ENCODE measurements around the gene EPS8L2.
"Not testable (repeated sequence)": the region's sequence is repeated elsewhere in the genome, so short reads cannot be mapped to it uniquely, and the experiment has no call there.

EPS8L2 gene

DNA sequence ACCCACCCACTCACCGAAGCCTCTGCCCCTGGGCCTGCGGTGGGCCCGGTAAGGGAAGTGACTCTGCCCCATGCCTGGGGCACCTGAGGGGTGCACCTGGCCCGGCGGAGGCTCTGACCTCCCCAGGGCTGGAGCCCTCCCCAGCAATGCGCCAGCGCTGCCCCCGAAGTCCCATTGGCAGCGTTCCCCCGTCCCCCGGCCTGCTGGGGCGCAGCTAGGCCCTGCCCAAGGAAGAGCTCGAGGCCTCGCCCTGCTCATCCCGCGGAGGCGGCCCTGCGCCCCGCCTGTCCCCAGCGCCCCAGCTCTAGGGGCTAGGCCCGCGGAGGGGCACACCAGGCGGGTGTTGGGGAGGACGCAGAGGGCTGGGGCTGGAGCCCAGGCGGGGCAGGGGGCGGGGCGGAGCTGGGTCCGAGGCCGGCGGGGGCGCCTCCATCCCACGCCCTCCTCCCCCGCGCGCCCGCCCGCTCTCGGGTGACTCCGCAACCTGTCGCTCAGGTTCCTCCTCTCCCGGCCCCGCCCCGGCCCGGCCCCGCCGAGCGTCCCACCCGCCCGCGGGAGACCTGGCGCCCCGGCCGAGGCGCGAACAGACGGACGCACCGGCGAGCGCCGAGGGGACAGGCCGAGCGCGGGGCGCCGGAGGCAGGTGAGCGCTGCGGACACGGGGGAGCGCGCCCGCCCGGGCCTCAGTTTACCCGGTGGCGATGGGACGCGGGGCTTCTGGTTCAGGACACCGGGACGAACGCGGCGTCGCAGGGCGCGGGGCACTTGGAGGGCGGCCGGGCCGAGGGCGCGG lies at the start of gene EPS8L2:
Gene EPS8L2 (plus strand): TSS at position 586 of the 793 bp plus-strand sequence. CDS start 3,177 bp downstream, outside the sequence.
- DNase-seq = no peak

DNA sequence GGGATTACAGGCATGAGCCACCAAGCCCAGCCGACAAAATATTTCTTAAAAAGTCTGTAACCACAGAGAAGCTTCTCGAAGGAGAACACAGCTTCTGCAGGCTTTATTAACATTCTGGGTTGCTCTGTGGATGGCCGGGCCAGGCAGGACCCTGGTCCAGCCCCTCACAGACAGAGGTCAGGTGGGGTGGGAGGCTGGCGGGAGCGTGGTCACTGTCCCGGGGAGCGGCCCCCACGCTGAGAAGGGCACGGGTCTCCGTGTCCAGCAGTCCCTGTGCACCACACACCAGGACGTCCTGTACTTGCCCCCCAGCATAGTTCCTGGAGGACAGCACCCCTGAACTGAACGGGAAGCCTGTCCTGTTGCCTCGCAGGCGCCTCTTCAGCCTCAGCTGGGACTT lies 49.6 kb upstream of the EPS8L2 start:
- DNase-seq = no peak

DNA sequence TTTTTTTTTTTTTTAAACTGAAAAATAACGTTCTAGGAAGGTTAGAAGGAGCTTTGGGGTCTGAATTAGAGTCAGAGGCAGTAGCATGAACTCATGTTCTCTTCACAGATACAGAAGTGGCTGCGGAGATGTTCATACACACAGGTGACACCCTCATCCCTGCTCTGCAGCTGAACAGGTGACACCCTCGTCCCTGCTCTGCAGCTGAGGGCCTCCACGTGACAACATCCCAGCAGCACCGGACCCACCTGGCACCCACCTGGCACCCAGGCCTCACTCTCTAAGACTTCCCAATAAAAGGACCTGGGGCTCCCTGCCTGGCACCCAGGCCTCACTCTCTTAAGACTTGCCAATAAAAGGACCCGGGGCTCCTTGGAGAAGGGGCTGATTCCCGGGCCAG lies 49.2 kb upstream of the EPS8L2 start:
- DNase-seq = no peak

DNA sequence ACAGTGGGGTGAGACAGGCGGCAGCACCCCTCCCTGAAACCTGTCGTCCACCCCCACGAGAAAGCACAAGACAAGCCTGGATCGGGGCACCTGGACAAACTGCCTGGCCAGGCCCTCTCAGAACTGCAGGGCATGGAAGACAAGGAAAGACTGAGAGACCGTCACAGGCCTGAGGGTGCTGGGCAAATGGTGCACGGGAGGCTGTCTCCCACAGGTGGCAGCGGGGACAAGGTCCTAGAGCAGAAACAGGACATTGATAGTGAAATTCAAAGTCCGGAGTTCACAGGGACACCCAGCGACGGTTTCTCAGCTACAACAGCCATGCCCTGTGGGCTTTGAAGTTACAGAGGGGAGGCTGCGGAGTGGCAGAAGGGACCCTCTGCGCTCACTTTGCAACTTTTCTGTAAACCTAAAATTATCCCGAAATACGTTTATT lies 48.3 kb upstream of the EPS8L2 start:
- DNase-seq = no peak

DNA sequence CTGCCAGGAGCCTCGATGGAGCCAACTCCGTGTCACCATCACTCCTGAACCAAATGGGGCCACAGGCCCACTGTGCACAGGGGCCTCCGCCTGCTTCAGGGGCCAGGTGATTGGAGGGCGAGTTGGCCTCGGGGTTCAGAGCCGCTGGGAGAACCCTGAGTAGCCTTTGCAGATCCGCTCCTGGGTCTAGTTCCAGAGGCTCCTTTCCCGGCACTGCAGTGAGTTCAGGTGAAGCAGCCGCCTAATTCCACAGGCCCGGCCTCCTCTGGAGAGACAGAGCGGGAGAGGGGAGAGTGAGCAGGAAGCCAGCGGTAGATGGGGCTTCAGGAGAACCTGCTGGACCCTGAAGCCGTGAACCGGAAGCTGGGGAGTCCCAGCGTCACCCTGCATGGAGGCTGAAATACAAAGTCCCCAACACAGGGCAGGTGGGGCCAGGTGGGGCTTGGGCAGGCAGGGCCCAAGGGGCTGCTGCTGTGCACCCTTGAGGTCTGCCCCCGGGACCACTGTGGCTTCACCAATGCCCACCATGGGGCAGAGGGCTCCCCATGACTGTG lies 46.4 kb upstream of the EPS8L2 start:
- DNase-seq = no peak

DNA sequence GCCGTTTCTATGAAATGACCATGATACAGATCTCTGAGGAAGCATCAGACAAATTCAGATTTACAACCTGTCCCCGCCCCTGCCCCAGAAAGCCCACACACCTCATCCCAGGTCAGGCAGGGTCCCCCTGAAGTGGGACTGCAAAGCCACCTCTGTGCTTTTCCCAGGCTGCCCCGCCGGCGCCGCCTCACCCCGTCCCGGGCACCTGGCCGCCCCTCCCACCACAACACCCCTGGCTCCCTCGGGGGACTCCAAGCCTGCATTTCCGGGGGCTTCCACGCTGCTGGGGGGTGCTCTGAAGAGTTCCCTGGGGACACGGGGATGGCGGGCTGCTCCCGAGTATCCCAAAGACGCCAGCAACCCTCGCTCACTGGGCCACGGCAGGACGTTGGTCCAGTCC lies 45.8 kb upstream of the EPS8L2 start:
- no peak for DNase-seq

DNA sequence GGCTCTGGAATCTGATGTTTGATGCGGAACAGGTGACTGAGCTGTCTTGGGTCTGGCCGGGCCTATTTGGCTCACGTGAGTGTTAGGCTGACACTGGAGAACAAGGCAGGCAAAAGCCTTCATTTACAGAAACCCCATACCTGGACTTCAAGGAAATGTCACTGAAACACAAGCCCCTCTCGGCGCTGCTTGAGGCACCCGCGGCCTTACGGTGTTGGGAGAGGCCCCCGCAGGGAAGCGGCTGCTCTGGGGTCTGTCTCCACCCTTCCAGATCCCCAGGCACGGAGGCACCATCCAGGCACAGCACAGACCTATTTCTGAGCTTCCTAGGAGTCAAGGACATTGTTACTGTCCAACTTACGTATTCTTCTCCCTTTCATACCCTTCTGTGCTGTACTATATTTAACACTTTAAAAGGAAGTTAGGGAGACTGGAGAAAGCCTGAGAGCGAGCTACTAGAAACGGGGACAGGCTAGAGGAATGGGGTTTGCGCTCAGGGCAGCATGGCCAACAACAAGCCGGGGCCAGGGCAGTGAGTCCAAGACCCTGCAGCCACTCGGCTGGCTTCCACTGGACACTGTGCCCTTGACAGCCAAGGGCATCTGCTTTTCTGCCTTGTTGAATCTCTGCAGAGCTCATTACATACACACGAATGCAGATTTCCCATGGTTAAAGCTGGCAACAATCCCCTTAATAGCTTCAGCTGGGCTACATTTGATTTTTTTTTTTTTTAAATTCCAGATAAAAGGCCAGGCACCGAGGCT lies 45.2 kb upstream of the EPS8L2 start:
- no peak for DNase-seq

DNA sequence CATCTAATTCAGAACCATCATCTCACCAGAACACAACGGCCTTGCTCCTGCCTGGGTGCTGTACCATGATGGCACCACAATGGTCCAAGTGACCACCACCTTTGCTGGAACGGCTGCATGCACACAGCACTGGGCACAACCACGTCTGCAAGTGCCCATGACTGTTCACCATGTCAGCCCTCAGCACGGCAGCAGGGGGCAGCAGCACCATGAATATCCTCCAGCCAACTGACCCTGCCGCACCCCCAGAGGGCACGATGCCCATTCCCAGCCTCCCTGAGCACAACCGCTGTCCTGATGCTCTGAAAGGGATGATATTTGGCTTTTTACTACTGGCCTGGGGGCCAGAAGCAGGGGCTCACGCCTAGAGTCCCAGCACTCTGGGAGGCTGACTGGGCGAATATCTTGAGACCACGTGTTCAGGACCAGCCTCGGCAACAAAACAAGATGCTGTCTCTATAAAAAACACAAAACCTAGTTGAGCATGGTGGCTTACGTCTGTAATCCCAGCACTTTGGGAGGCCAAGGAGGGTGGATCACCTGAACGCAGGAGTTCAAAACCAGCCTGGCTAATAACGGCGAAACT lies 43.2 kb upstream of the EPS8L2 start:
- DNase-seq = no peak

DNA sequence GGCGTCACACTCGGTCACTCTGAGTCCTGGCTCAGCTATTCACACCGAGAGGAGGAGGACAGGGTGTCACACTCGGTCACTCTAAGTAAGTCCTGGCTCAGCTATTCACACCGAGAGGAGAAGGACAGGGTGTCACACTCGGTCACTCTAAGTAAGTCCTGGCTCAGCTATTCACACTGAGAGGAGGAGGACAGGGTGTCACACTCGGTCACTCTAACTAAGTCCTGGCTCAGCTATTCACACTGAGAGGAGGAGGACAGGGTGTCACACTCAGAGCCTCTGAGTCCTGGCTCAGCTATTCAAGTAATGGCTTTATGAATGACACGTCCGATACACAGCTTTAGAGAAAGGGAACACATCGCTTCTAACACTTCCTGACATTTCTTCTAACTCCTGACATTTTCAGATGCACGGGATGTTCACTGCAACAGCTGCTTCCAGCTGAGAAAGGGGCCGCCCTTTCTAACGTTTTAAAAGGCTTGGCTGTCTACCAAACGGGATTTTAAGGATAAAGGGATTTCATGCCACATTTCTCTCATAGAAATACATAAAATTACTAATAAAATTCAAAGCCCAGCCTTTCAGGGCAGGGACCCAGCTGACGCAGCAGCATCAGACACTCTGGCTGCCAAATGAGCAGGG lies 40.8 kb upstream of the EPS8L2 start:
- no peak for DNase-seq

DNA sequence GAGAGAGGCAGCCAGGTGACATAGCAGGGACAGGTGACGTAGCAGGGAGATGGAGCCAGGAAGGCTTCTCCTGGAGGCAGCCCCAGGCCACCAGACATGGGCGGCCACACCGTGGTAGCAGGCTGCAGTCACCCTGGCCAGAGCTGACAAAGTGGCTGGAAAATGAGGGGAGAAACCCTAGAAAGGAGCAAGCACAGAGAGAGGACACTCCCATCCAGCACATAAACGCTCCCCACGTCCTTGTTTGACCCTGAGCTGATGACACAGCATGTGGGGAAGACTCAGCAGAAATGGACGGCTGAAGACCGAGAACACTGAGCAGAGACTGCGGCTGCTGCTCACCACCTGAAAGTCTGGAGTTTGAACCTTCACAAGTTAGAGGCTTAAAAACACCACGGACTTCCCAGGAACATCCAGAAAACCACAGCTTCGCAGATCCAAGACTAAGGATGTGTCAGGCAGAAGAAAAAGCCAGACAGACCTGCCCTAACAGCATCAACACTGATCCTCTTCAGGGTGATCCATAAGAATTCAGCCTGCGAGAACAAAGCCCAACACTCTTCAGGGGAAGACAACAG lies 40.2 kb upstream of the EPS8L2 start:
- no peak for DNase-seq

DNA sequence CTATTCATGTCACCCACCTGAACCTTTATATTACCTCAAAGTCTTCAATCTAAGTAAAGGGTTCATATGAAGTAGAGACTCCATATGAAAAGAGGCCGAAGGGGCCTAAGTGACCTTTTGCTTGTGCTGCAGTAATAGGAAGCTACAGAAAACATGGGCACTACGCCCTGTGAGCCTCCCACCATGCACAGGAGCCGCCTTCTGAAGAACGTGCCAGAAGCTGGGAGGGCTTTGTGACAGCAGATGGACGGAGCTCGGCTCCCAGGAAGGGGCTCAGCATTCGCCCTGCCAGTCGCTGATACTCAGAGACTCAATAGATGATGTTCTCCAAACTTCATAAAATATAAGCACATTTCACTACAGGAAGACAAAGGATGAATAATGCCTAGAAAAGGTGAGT lies 32.2 kb upstream of the EPS8L2 start:
- DNase-seq = no peak

DNA sequence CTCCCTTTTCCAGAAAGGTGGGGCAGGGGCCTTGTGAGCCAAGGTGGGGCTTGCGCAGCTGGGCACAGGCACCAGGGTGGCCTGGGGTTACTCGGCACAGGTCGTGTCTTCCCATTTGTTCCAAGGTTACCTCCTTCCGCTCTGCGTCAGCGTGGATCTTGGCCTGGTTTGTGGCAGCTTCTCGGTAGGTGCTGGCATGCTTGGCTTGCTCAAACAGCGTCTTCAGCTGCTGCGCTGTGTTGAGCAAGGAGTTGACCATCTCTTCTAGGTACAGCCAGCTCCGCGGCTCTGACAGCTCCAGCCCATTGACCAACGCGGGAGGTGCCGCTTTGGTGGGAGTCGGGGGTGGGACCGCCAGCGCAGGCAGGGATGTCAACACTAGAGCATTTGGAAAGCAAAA lies 31.6 kb upstream of the EPS8L2 start:
- no peak for DNase-seq

DNA sequence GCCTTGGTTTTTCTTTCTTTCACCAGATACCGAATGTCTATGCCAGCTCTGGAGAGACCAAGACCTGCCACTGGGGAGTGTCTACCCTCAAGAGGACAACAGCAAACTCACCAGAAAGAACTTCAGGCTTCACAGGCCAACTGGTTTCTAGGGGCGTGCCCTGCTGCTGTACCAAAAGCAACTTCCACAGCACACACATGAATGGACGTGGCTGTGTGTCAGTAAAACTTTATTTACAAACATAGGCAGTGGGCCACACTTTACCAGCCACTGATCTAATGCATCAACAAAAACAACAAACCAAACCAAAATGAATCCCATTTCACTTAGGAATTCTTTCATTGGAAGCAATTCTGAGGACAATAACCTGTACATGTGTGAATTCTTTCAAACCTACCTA lies 27.7 kb upstream of the EPS8L2 start:
- no peak for DNase-seq

DNA sequence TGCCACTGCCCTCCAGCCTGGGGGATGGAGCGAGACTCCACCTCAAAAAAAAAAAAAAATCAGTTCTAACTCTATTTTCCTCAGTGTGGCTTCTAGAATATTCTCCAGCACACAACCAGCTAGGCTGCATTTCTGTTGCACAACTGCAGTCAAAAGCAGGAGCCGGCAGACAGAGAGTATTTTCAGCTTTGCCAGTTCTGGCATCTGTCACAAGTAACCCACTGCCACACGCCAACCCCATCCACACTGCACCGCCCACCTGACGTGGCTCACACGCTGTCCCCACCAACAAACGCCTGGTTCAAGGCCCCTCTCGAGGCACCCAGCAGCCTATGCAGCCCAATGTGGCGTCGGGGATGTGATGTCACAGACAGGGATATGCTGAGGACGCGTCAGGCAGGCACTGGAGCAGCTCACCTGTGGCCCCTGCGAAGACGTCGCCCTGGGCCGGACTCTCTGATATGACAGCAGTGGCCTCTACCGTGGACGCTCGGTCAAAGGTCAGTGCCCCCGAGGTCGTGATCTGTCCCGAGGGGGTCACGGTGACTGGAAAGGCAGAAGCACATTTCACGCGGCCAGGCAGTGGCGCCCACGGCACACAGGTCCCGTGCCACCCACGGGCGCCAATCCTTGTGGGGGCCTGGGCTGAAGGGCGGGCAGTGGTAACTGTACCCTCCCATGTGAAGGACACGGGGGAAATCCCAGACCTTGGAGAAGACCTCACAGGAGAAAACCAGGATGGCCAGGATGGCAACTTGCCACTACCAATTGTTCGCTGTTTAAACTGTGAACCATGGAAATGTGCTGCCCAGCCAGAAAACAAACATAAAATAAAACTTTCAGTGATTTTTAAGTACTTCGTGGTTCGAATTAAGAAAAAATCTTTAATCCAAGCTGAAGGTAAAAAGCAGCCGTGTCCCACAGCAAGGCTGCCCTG lies 26.5 kb upstream of the EPS8L2 start:
- DNase-seq = no peak

DNA sequence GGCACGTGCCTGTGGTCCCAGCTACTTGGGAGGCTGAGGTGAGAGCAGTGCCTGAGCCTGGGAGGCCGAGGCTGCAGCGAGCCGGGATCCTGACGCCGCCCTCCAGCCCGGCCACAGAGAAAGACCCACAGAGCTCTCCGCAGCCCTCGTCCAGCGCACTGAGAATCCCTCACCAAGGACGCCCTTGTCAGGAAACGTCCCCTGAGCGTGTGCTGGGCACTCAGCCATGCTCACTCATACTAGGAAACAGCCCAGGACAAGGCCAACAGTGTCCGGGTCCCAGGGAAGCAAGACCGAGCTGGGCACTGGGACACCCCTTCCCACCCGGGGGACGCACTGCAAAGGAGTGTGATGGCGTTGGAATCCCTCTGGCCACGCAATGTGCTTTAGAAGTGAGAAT lies 25.6 kb upstream of the EPS8L2 start:
- DNase-seq = no peak

DNA sequence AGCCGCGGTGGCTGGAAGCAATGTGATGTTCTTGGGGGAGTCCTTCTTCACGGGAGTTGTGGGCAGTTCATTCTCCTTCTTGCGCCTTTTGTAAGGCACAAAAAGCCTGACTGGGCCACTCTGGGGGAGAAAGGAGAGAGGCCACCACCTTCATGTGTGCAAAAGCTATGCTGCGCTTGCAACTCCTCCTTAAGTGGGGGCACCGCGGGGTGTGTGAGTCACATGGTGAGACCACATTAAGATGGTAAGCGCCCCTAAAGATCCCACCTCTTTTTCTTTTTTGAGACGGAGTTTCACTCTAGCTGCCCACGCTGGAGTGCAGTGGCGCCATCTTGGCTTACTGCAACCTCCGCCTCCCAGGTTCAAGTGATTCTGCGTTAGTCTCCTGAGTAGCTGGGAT lies 25.1 kb upstream of the EPS8L2 start:
- DNase-seq = no peak

DNA sequence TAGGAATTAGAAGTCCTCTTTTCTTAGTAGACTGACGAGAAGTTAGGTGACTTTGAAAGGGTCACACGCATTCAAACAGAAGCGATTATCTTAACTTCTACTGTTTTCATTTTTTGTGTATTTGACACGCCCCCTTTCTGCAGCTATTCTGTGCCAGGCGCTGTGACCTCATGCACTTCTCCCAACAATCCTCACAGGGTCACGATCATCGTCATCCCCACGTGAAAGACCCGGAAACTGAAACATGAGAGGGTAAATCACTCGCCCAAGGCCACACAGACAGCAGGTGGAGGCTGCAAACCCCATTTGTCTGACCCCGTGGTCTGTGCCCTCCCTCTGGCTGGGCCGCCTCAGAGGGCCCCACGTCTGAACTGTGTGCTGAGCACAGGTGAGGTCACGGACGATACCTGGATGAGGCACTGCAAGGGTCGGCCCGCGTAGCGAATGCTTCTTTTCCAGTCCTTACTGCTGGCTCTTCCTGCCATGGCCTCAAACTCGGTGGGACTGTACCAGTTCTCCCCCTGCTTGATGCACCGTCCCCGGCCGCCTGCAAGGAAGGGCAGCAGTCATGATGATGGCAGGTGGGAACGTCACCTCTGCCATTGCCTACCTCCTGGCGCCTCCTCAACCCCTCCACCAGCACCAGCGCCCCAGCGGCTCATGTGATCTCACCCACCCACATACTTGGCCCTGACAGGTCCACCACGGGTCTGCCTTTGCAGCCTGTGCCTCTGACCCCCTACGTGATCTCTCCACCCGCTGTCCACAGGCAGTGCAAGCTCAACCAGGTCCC lies 19.4 kb upstream of the EPS8L2 start:
- DNase-seq = no peak

DNA sequence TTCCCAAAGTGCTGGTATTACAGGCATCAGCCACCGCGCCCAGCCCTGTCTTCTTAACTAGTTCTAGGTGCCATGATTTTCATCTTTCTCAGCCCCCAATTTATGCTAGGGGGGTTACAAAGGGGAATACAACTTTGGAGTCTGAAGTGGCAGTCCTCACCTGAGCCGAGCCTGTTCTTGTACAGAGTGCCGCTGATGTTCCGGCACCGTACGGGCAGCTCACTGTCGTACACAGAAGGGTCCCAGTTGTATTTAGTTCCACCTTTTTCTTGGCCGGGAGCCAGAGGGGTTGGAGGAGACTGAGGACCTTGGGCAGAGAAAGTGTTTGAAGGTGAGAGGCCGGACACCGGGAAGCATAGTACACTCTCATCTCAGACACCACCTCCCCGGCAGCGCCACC lies 18.3 kb upstream of the EPS8L2 start:
- DNase-seq = no peak

DNA sequence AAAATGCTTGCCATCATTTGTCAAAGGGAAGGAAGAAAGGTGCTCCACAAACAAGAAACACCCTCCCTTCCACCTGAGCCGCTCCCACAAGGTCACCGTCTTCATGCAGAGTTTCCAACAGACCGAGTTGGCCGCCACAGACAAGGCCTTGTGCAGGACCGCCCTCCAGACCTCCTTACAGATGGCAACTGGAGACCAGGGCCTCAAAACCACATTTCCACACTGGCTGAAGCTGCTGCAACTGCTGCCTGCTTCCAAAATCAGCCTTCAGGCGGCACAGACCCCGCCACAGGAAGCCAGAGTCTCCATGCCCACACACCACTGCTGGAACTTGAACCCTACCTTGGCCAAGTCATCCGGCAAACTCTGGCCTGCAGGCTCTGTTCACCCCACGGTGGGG lies 17.4 kb upstream of the EPS8L2 start:
- DNase-seq = no peak

DNA sequence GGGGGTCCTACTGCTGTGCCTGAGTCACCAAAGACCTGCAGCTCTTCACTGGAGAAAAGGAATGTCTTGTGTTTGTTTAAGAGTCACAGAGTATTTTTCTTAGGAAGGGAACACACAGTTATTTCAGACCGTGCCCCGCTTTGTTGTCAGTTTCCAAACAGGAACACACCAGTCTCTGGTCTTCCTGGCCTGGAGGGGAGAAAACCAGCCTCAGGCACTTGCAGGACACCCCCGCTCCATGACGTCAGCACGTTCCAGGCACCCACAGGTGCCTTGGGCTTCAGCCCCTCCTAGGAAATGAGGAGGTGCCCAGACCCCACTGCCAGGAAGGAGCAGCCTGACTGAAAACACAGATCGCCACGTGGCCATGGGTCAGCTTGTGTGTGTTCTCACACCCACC lies 16.4 kb upstream of the EPS8L2 start:
- DNase-seq = no peak

DNA sequence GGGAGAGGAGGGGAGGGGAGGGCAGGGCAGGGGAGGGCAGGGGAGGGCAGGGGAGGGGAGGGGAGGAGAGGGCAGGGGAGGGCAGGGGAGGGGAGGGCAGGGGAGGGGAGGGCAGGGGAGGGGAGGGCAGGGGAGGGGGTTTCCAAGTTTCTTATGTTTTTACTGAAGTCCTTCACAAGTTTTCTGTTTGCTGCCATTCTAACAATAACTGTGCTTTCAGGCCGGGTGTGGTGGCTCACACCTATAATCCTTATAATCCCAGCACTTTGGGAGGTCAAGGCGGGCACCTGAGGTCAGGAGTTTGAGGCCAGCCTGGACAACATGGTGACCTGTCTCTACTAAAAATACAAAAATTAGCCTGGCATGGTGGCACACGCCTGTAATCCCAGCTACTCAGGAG lies 15.8 kb upstream of the EPS8L2 start:
- not testable (repeated sequence) for DNase-seq
